Stomach (tissue), 9 donors: ENCODE measurements around the gene IGSF6. TPM values are rescaled to one million over a fixed set of nuclear protein-coding genes. Genes with fewer than 3 reads are reported as not detected.

Source experiments
- DNase-seq, 2 donors: peaks; one replicate each; pipeline versions ENCODE4 v3.0.0 to v3.0.0-alpha.2; 2013 to 2019
- H3K27ac ChIP-seq, 5 donors: fragments of 200-600 bp in 4 of 5; sonication (generic) in 4 of 5; one replicate each; pipeline ENCODE4 v1.5.1; 2013 to 2019; ENCODE audit warnings: mild to moderate bottlenecking in 1 of 5, moderate library complexity in 1 of 5
- H3K27me3 ChIP-seq, 3 donors: fragments of 200-600 bp; sonication (generic); one replicate each; pipeline ENCODE4 v1.5.1; 2017 to 2019; ENCODE audit warnings: mixed run types in 1 of 3
- H3K36me3 ChIP-seq, 4 donors: fragments of 200-600 bp; sonication (generic); 1 replicate in 3 of 4; 2 replicates in 1 of 4; pipeline ENCODE4 v1.5.1; 2016 to 2019
- H3K4me1 ChIP-seq, 4 donors: fragments of 200-600 bp; sonication (generic); one replicate each; pipeline ENCODE4 v1.5.1; 2016 to 2019
- H3K4me3 ChIP-seq, 4 donors: fragments of 200-600 bp; sonication (generic) in 3 of 4; one replicate each; pipeline ENCODE4 v1.5.1; 2016 to 2019; ENCODE audit warnings: mild to moderate bottlenecking in 1 of 4
- H3K9me3 ChIP-seq, 4 donors: fragments of 200-600 bp; sonication (generic); one replicate each; pipeline ENCODE4 v1.5.1; 2016 to 2019
- CTCF ChIP-seq, 7 experiments: fragments of 450-650 bp in 4 of 7; fragments of 200-600 bp in 3 of 7; sonication (generic) in 3 of 7; IDR thresholded peaks; one replicate each; pipeline ENCODE4 v1.5.1; 2016 to 2019; ENCODE audit warnings: antibody characterized with exemption in 7 of 7, control low read depth in 2 of 7, mild to moderate bottlenecking in 1 of 7
- EP300 ChIP-seq: sonication (generic); formaldehyde crosslinking; IDR thresholded peaks from one replicate; pipeline ENCODE4 v1.6.1; 2017; ENCODE audit warnings: antibody characterized with exemption
- POLR2A ChIP-seq, 4 donors: fragments of 450-650 bp; IDR thresholded peaks; one replicate each; pipeline ENCODE4 v1.6.1; 2016; ENCODE audit warnings: antibody characterized with exemption in 4 of 4, control low read depth in 2 of 4, mild to moderate bottlenecking in 1 of 4, moderate library complexity in 1 of 4
- POLR2AphosphoS5 ChIP-seq, 3 donors: sonication (generic); formaldehyde crosslinking; IDR thresholded peaks; one replicate each; pipeline ENCODE4 v1.6.1; 2016; ENCODE audit warnings: antibody characterized with exemption in 3 of 3
- WGBS, 5 donors: extraction: QIAGEN DNeasy Blood & Tissue Kit in 3 of 5; methylation state at CpG; one replicate each; pipeline versions ENCODE4 v1.1.5 to v1.1.7; 2013 to 2018; 5-methylcytosine and 5-hydroxymethylcytosine counted together
- intact Hi-C: fragments of 100-400 bp; cut with DNase I; formaldehyde crosslinking; loops from one replicate; pipeline ENCODE4 v1.15.1; 2023; ENCODE audit warnings: low total_unique reads
- polyA plus RNA-seq, 3 donors: library from polyadenylated mRNA; stranded (reverse); fragments of 200-250 nt; gene quantifications; one replicate each; pipeline ENCODE4 v1.2.3, GENCODE V29; 2013
- total RNA-seq, 5 donors: library from RNA; depleted of rRNA; stranded (reverse); fragments of >200 nt; gene quantifications; one replicate each; pipeline versions ENCODE4 v1.1.0 to v1.2.3, GENCODE V29; 2014 to 2016
- donor health status: healthy with polysubstance abuse.
- donor health status: Bipolar disorder and iron deficiency.
- donor health status: healthy.

IGSF6 gene
- total and polyA plus RNA-seq, 8 donors: 0.73 to 4.1 (median 1.8) TPM; not detected in 3

DNA sequence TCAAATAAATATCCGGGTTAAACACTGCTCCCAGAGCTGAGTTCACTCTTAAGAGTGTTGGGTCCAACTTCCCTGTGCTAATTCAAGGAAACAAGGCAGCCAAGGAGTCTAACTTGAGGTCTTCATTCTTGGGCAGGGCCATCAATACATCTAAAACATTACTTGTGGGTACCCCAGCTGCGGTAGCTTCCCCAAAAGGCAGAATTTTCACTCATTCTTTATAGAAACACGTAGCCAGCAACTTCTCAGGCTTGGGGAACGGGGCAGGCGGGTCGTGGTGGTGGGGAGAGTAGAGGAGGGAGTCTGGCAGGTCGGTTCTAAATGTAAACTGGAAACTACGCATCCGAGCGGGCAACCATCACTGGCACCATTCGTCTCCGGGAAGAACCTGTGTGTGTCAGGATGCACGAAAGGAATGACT, 53.7 kb downstream of the IGSF6 start:
- peak overlapping the region; percentile 77 to 98 (median 91) for H3K4me3 ChIP-seq
- no peaks in the 10 kb centered on the region for H3K9me3 ChIP-seq
- H3K27me3 ChIP-seq: no peaks in the 10 kb centered on the region
- WGBS, 5 donors: 1 to 2% (median 2%) methylated on average over 11 to 13 of the region's 13 CpGs
- H3K27ac ChIP-seq: peak overlapping the region; percentile 94 to 98 (median 97)
- TF ChIP-seq POLR2A (IDR thresholded peaks at IDR 0.05) (no peak), EP300 (no peak), POLR2AphosphoS5 (IDR thresholded peaks at IDR 0.05) (no peak), CTCF (IDR thresholded peaks at IDR 0.05) (no peak)
- DNase-seq: peak in 1 of 2 donors; percentile 62
- H3K4me1 ChIP-seq: peaks cover 15 to 47% (median 28%) of the 10 kb centered on the region in 4 donors
- intact Hi-C loops: no loop called here
- H3K36me3 ChIP-seq: no peaks in the 10 kb centered on the region

GRCh38 chr16:21598206-21598605, 54.2 kb downstream of the IGSF6 start:
- no peaks in the 10 kb centered on the region for H3K36me3 ChIP-seq
- H3K9me3 ChIP-seq: no peaks in the 10 kb centered on the region
- 88 to 89% (median 89%) methylated on average over 12 of the region's 12 CpGs for WGBS, 5 donors
- peak overlapping the region in 4 of 5 donors; percentile 94 to 98 (median 96) for H3K27ac ChIP-seq
- peaks cover 15 to 42% (median 25%) of the 10 kb centered on the region in 4 donors for H3K4me1 ChIP-seq
- TF ChIP-seq CTCF (IDR thresholded peaks at IDR 0.05): no peak
- TF ChIP-seq EP300: no peak
- no peak for TF ChIP-seq POLR2A (IDR thresholded peaks at IDR 0.05)
- TF ChIP-seq POLR2AphosphoS5 (IDR thresholded peaks at IDR 0.05): no peak
- DNase-seq: no peak
- H3K4me3 ChIP-seq: peak overlapping the region in 2 of 4 donors; percentile 77 to 98
- H3K27me3 ChIP-seq: no peaks in the 10 kb centered on the region
- intact Hi-C loops: no loop called here

DNA sequence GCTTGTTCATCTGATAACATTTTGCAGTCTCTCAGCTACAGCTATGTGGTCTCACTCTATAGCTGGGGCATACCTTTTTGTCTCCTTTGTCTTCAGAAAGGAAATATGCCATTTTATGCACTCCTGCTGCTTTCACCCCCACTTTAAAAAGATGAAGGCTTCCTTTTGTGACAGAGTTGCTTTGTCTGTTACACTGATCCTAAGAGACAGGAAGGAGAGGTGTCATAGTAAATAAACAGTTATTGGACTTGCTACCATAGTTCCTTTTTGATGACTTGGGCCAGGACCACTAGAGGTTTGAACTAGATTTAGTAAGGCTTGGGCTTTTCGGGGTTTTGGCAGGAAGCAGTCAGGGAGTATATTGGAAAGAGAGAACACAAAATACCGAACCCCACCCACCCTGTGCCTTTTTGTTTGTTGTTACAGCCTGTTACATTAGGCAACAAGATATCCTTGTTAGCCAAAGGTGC, 54.8 kb downstream of the IGSF6 start:
- Histone ChIP-seq H3K36me3 (no peaks in the 10 kb centered on the region), H3K9me3 (no peaks in the 10 kb centered on the region), H3K27me3 (no peaks in the 10 kb centered on the region), H3K4me3 (no peak overlapping the region), H3K27ac (no peak overlapping the region), H3K4me1 (peaks cover 15 to 36% (median 23%) of the 10 kb centered on the region in 4 donors)
- TF ChIP-seq POLR2A (IDR thresholded peaks at IDR 0.05) (no peak), POLR2AphosphoS5 (IDR thresholded peaks at IDR 0.05) (no peak), CTCF (IDR thresholded peaks at IDR 0.05) (no peak), EP300 (no peak)
- intact Hi-C loops: no loop called here
- DNase-seq: no peak
- 36 to 83% (median 61%) methylated on average over 2 of the region's 2 CpGs for WGBS, 5 donors

DNA sequence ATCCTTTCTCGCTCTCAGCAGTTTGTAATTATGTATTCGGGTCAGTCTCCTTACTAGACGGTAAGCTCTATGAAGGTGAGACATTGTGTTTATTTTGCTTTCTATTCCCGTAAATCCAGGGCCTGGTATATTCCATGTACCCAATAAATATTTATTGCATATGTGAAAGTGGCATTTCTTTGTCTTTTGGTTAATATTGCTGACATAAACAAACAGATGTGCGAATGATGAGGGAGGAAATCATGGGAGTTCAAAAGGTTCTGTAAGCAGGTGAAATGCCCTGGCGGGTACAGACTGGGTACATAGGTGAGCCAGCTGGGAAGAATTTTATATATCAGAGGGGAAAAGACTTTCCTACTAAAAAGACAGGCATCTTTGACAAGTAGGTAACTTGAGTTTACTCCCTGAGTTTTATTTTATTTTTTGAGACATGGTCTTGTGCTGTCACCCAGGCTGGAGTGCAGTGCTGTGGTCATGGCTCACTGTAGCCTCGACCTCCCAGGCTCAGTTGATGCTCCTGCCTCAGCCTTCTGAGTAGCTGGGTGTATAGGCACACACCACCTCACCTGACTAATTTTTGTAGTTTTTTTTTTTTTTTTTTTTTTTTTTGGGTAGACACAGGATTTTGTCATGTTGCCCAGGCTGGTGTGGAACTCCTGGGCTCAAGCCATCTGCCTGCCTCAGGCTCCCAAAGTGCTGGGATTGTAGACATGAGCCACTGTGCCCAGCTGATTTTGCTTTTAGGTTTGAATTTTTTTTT, 58.7 kb downstream of the IGSF6 start:
- 71 to 75% (median 74%) methylated on average over 7 of the region's 7 CpGs for WGBS, 5 donors
- Histone ChIP-seq H3K4me3 (no peak overlapping the region), H3K27me3 (no peaks in the 10 kb centered on the region), H3K27ac (no peak overlapping the region), H3K9me3 (no peaks in the 10 kb centered on the region), H3K4me1 (peaks cover 0 to 23% (median 5%) of the 10 kb centered on the region in 4 donors), H3K36me3 (no peaks in the 10 kb centered on the region)
- intact Hi-C loops: no loop called here
- no peak for DNase-seq
- no peak for TF ChIP-seq POLR2A (IDR thresholded peaks at IDR 0.05)
- no peak for TF ChIP-seq EP300
- no peak for TF ChIP-seq CTCF (IDR thresholded peaks at IDR 0.05)
- no peak for TF ChIP-seq POLR2AphosphoS5 (IDR thresholded peaks at IDR 0.05)
